ENCODE data around the gene BBS9. TPM values are rescaled to one million over a fixed set of nuclear protein-coding genes. Genes with fewer than 3 reads are reported as not detected.

Gene BBS9
- total RNA-seq, 1 donor from 2014 or later, result 3.8 TPM

DNA sequence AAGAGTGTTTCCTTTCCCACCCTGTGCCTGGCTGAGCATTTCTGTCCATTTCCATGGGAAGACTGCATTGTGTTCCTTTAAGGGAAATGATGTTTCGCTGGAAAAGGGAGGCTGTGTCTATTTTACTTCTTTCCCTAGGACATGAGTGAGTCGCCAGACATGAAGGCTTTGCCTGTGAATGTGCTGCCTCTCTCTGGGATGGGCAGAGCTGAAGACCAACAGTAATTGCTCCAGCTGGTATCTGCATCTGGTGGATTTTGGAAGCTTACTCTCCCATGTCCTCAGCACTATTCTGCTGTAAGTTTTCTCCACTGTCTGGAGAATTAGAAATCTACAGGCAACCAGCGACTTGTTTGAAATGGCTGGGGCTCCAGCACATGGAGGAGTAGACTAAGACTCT, 511.4 kb downstream of the BBS9 start:
- no peaks in the 10 kb centered on the region for H3K27me3 Mint-ChIP-seq (ENCODE audit: insufficient read depth)
- H3K36me3 Mint-ChIP-seq (ENCODE audit: low read depth), result no peaks in the 10 kb centered on the region
- no peak overlapping the region for H3K27ac Mint-ChIP-seq
- no peaks in the 10 kb centered on the region for H3K4me1 Mint-ChIP-seq (ENCODE audit: low read depth)
- DNase-seq (ENCODE audit: low spot score), result no peak
- H3K9me3 Mint-ChIP-seq, result no peaks in the 10 kb centered on the region
- intact Hi-C loops (cut with micrococcal nuclease), result no loop called here
- no peak overlapping the region for H3K4me3 Mint-ChIP-seq

DNA sequence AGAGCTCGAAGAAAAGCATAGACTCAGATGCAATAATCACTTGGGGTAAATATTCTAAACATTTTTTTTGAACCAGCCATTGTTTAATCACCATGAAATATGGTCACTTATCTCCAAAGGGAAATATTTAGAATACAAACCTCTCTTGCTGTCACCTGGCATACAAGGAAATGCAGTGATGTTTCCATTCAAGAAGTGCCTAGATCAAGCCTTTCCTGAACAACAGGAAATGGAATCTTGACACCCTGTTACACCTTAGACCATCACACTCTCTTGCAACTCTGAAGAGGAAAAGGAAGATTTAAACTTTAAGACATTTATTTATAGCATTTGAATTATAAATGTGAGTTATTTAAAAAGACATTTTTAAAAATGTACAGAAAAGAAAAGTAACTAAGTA, 512.9 kb downstream of the BBS9 start:
- DNase-seq (ENCODE audit: low spot score), result no peak
- no peaks in the 10 kb centered on the region for H3K9me3 Mint-ChIP-seq
- intact Hi-C loops (cut with micrococcal nuclease), result no loop called here
- H3K27me3 Mint-ChIP-seq (ENCODE audit: insufficient read depth), result no peaks in the 10 kb centered on the region
- no peaks in the 10 kb centered on the region for H3K4me1 Mint-ChIP-seq (ENCODE audit: low read depth)
- H3K27ac Mint-ChIP-seq, result no peak overlapping the region
- H3K36me3 Mint-ChIP-seq (ENCODE audit: low read depth), result no peaks in the 10 kb centered on the region
- H3K4me3 Mint-ChIP-seq, result no peak overlapping the region

DNA sequence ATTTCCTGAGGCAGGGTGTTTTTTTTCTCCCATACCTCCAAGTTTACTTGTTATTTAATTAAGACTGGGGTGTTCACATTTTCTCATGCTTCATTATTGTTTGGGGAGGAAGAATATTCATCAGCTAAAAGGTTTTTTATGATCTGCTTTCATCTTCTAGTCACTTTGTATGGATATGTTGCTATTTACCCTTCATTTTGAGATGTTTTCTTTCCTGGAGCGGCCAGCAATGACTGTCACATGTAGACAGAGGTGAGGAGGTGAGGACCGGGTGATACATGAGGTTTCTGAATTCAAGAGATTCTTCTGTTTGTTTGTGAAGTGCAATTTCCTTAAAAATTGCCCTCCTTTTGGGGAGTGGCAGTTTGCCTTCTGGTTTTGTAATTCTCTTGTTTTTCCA, 514.2 kb downstream of the BBS9 start:
- no peaks in the 10 kb centered on the region for H3K4me1 Mint-ChIP-seq (ENCODE audit: low read depth)
- intact Hi-C loops (cut with micrococcal nuclease), result no loop called here
- H3K27ac Mint-ChIP-seq, result no peak overlapping the region

DNA sequence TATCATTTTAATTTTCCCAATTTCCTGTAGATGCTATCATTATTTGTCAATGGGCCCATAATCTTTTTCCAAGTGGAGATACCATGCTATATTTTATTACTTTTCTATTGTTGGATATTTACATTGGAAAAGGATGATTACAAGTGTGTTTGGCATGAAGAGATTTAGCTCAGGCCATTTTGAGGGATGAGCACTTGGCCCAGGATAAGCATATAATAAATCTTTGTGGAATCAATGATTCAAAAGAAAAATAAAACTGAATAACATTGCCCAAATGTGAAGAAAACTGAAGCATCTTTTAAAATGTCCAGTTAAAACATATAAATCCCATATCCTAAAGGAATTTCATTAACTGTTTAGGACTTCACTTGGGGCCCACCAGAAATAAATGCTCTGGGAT, 515.1 kb downstream of the BBS9 start:
- intact Hi-C loops (cut with micrococcal nuclease), result no loop called here
- DNase-seq (ENCODE audit: low spot score), result no peak
- H3K36me3 Mint-ChIP-seq (ENCODE audit: low read depth), result no peaks in the 10 kb centered on the region
- H3K4me1 Mint-ChIP-seq (ENCODE audit: low read depth), result no peaks in the 10 kb centered on the region
- H3K4me3 Mint-ChIP-seq, result no peak overlapping the region
- no peaks in the 10 kb centered on the region for H3K9me3 Mint-ChIP-seq
- no peak overlapping the region for H3K27ac Mint-ChIP-seq
- no peaks in the 10 kb centered on the region for H3K27me3 Mint-ChIP-seq (ENCODE audit: insufficient read depth)

More for the DNA sequence above, 514.2 kb downstream of the BBS9 start:
- H3K4me3 Mint-ChIP-seq, result no peak overlapping the region
- no peaks in the 10 kb centered on the region for H3K36me3 Mint-ChIP-seq (ENCODE audit: low read depth)
- no peaks in the 10 kb centered on the region for H3K9me3 Mint-ChIP-seq
- no peaks in the 10 kb centered on the region for H3K27me3 Mint-ChIP-seq (ENCODE audit: insufficient read depth)
- DNase-seq (ENCODE audit: low spot score), result no peak

DNA sequence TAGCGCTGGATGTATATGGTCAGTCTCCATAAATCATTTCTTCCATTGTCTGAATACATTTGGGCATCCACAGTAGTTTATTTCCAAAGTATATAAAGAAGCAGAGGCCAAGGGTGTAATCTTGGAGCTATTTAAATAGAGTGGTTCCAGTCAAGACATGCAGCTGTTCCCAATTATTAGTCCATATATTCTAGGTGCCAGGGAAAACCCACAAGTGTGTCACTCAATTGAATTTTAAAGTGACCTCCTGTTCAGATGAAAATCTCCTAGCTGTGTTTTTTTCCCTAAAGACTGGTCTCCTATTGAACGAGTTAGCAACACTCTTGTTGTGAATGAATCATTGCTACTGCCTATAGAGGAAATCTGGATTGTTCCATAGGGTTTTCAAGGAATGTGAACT, 515.7 kb downstream of the BBS9 start:
- intact Hi-C loops (cut with micrococcal nuclease), result no loop called here
- Mint-ChIP-seq H3K4me3 (no peak overlapping the region), H3K4me1 (ENCODE audit: low read depth) (no peaks in the 10 kb centered on the region), H3K36me3 (ENCODE audit: low read depth) (no peaks in the 10 kb centered on the region), H3K27ac (no peak overlapping the region), H3K9me3 (no peaks in the 10 kb centered on the region), H3K27me3 (ENCODE audit: insufficient read depth) (no peaks in the 10 kb centered on the region)
- no peak for DNase-seq (ENCODE audit: low spot score)

DNA sequence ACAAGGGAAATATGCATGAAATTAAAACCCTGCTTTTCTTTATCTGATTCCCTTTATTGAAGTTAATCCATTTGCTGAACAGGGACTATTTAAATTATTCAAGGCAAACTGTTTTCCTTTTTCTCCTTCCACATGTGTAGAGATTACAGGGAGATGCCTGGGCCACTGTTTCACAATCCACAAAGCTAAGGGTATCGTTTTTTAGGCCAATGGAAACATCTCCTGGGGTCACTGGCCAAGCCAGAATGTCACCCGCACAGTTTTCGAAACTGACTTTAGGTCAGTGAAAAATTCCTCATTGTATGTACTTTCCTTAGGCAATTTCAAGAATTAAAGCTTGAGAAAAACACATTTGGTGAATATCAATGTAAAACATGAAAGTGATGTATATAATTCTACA, 516.8 kb downstream of the BBS9 start:
- Mint-ChIP-seq H3K36me3 (ENCODE audit: low read depth) (no peaks in the 10 kb centered on the region), H3K4me1 (ENCODE audit: low read depth) (no peaks in the 10 kb centered on the region), H3K9me3 (no peaks in the 10 kb centered on the region), H3K27ac (no peak overlapping the region), H3K4me3 (no peak overlapping the region), H3K27me3 (ENCODE audit: insufficient read depth) (no peaks in the 10 kb centered on the region)
- DNase-seq (ENCODE audit: low spot score), result no peak
- intact Hi-C loops (cut with micrococcal nuclease), result no loop called here

DNA sequence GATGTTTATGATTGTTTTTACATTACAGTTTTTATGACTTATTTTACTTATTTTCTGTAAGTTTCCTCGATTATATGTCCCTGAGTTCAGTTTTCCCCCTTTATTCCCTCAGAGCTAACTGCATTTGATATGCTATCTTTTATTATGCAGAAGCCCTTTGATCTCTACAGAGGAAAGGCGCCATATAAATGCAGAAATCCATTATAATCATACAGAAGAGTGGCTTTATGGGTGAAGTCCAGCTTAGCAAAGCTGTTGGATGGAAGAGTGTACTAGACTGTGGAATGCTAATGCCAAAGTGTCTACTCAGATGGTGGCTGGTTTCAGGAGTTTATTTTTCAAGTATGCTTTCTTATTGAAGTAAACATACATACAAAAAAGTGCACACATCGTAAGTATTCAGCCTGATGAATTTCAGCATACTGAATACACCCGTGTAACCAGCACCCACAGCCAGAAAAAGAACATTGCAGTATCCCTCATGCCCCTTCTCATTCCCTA, 517.6 kb downstream of the BBS9 start:
- no peaks in the 10 kb centered on the region for H3K36me3 Mint-ChIP-seq (ENCODE audit: low read depth)
- no peaks in the 10 kb centered on the region for H3K4me1 Mint-ChIP-seq (ENCODE audit: low read depth)
- no peaks in the 10 kb centered on the region for H3K27me3 Mint-ChIP-seq (ENCODE audit: insufficient read depth)
- H3K27ac Mint-ChIP-seq, result no peak overlapping the region
- intact Hi-C loops (cut with micrococcal nuclease), result no loop called here
- no peak for DNase-seq (ENCODE audit: low spot score)
- no peak overlapping the region for H3K4me3 Mint-ChIP-seq
- H3K9me3 Mint-ChIP-seq, result no peaks in the 10 kb centered on the region

DNA sequence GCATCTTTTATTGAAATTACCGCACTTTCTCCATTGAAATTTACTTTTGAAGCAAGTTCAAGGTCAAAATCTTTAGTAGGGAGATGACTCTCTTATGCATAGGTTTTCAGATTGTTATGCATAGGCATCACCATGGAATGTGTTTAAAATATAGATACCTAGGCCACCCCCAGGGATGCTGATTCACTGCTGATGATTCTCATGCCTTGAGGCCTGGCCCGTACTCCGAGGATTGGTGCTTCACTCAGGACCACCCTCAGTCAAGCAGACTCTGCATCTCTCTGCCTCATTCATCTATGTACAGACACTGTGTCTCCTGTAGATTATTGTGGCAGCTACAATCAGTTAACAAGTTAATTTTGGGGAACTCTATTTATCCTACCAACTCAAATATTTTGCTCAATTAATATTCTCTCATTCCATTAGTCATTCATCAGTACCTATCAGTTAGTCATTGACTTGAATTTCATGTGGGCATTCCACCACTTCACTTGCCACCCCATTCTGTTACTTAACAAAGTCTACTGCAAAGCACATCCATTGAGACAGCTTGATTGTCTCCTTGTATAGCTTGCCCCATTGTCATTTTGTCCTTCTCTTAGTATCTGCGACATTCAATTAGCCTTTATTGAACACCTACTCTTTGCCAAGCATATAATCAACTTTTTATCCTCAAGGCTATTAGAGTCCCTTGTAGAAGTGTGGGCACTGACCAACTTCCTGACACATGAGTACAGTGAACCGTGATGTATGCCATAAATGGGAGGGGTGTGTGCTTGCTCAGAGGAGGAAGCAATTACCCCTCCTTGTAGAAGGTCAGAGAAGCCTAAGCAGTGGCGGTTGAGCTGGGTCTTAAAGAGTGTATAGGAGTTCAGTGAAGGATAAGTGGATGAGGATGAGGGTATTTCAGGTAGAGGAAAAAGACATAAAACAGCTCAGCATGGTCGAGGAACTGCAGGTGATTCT, 520.4 kb downstream of the BBS9 start:
- no peaks in the 10 kb centered on the region for H3K9me3 Mint-ChIP-seq
- H3K4me1 Mint-ChIP-seq (ENCODE audit: low read depth), result no peaks in the 10 kb centered on the region
- no peak overlapping the region for H3K27ac Mint-ChIP-seq
- no peaks in the 10 kb centered on the region for H3K27me3 Mint-ChIP-seq (ENCODE audit: insufficient read depth)
- no peak overlapping the region for H3K4me3 Mint-ChIP-seq
- no peak for DNase-seq (ENCODE audit: low spot score)
- no peaks in the 10 kb centered on the region for H3K36me3 Mint-ChIP-seq (ENCODE audit: low read depth)
- intact Hi-C loops (cut with micrococcal nuclease), result no loop called here

DNA sequence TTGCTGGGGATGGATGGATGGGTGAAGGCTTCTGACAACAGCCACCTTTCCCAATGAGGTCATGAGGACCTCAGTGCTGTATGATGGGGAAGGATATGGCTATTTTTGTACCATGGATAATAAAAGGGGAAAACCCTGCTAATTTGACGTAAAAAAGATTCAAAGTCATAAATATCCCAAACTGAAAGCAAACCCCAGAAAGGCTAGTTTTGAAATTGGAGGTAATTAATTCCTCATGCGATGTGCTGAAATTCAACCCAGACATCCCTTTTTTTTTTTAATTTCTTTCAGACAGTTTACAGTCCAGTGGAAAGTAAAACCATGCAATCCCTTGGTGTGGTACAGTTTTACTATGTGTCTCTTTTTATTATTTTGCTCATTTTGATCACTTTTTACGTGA, 521.5 kb downstream of the BBS9 start:
- no peaks in the 10 kb centered on the region for H3K9me3 Mint-ChIP-seq
- intact Hi-C loops (cut with micrococcal nuclease), result no loop called here
- no peaks in the 10 kb centered on the region for H3K27me3 Mint-ChIP-seq (ENCODE audit: insufficient read depth)

DNA sequence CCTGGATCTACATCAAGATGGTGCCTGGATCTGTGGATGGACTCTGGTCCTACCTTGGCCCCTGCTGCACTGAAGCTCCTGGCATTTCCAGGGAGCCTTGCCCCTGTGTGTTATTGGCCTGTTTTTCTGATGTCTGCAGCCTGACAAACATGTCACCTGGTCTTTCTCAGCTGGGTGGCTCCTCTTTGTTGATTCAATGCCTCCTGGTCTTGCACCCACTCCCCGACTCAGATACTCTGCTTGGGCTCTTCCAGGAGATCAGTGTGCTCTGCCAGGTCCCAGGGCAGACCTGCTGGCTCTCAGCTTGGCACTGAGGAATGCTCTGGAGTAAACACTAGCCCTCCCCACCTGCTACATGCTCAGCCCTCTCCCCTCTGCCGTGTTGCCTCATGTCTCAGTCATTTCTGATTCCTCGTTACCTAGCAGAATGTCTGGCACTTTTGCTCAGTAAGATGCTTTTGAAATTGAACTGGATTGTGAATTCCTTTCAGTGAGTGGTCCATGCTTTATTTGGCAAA, 522.7 kb downstream of the BBS9 start:
- Mint-ChIP-seq H3K27me3 (ENCODE audit: insufficient read depth) (no peaks in the 10 kb centered on the region), H3K4me3 (no peak overlapping the region)
- intact Hi-C loops (cut with micrococcal nuclease), result no loop called here

More for the DNA sequence above, 521.5 kb downstream of the BBS9 start:
- H3K36me3 Mint-ChIP-seq (ENCODE audit: low read depth), result no peaks in the 10 kb centered on the region
- DNase-seq (ENCODE audit: low spot score), result no peak
- no peaks in the 10 kb centered on the region for H3K4me1 Mint-ChIP-seq (ENCODE audit: low read depth)
- H3K4me3 Mint-ChIP-seq, result no peak overlapping the region
- H3K27ac Mint-ChIP-seq, result no peak overlapping the region

DNA sequence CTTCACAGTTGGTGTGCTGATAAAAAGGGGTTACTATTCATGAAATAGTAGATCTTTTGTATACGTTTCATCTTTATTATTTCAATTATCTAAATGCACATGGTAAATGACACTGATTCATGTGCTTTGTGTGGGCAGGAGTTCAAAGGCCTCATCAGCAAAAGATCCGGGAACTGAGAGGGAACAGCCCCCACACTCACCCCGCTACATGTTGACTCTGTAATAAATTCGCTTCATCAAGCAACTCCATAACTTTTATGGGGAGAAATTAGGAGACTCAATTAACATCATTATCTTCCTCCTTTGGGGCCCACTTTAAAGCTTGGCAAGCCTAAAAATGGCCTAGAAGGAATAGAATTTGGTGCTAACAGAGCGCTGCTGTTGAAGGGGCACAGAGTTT, 525.3 kb downstream of the BBS9 start:
- DNase-seq (ENCODE audit: low spot score), result no peak
- H3K4me1 Mint-ChIP-seq (ENCODE audit: low read depth), result no peaks in the 10 kb centered on the region
- no peaks in the 10 kb centered on the region for H3K27me3 Mint-ChIP-seq (ENCODE audit: insufficient read depth)
- H3K36me3 Mint-ChIP-seq (ENCODE audit: low read depth), result no peaks in the 10 kb centered on the region
- no peaks in the 10 kb centered on the region for H3K9me3 Mint-ChIP-seq
- no peak overlapping the region for H3K4me3 Mint-ChIP-seq
- intact Hi-C loops (cut with micrococcal nuclease), result no loop called here
- no peak overlapping the region for H3K27ac Mint-ChIP-seq

More for the DNA sequence above, 522.7 kb downstream of the BBS9 start:
- DNase-seq (ENCODE audit: low spot score), result no peak
- H3K36me3 Mint-ChIP-seq (ENCODE audit: low read depth), result no peaks in the 10 kb centered on the region
- no peak overlapping the region for H3K27ac Mint-ChIP-seq
- H3K4me1 Mint-ChIP-seq (ENCODE audit: low read depth), result no peaks in the 10 kb centered on the region
- no peaks in the 10 kb centered on the region for H3K9me3 Mint-ChIP-seq

All from activated T-helper 1 cell treated with anti-CD3 and anti-CD28 coated beads, Interleukin-12 subunit alpha, Interleukin-12 subunit beta, Interleukin-2, Interleukin-4 antibody, amounts not matched to agents 30 ng/mL and 10 ng/mL and 1 ng/mL, durations not matched to agents 14 hours and 24 hours and 36 hours (primary cell).